HTERT RPE-1 (cell line): ENCODE data around the gene PTPRJ.

ENCODE experiments used
- in situ Hi-C: fragments of 300-500 bp; cut with MboI; formaldehyde crosslinking; loops from 4 replicates; pipeline ENCODE4 v1.14.3; 2020; ENCODE audit warnings: low sequenced_read_pairs

Gene PTPRJ

GRCh38 chr11:48034926-48035871 lies 54.8 kb downstream of the PTPRJ start:
- in situ Hi-C loops, result no loop called here

DNA sequence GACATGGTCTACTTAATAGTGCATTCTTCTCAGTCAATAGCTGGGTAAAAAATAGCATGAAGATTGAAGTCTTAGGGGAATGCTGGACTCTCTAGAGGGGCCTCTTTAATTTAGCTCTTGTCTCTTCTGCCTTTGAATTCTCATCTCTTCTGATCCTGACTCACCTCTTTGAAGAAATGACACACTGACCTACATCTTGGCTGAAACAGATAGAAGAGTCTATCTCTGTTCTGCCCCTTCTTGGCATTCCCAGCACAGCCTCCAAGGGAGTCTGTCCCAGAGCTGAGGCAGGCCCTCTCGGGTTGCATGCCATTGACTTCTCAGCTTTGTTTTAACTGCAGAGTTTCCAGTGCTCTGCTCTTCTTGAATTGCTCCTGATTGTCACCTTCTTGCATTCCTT lies 55.7 kb downstream of the PTPRJ start:
- in situ Hi-C loops, result no loop called here

- in situ Hi-C loops, result no loop called here
Observed at GRCh38 chr11:48036466-48036865, 56.1 kb downstream of the PTPRJ start.

- in situ Hi-C loops, result no loop called here
Observed at GRCh38 chr11:48037709-48038468, 57.5 kb downstream of the PTPRJ start.

DNA sequence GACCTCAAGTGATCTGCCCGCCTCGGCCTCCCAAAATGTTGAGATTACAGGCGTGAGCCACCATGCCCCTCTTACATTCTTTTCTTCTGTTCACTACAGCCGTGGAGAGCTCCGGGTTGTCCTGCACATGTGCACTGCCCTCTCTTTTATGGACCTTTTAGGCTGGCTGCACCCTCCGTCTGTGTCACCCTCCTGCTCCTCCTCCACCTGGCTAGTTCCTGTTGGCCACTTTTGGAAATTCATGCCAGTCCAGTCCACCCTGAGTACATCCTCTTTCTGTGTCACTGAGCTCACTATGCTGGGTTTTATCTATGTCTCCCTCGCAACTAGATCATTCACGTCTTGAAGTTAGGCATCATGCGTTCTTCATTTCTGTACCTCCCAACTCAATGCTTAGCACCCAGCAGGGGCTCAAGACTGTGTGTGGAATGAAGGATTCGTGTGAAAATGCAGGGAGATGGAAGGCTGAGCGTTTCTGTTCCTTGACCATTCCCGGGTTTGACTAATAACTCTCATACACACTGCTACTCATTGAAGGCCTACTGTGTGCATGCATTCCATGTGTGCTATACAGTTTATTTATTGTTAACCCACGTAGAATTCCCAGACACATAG lies 60.6 kb downstream of the PTPRJ start:
- in situ Hi-C loops, result no loop called here

- in situ Hi-C loops, result no loop called here
Observed at GRCh38 chr11:48041877-48042695, 61.7 kb downstream of the PTPRJ start.

GRCh38 chr11:48043111-48043990 lies 63.0 kb downstream of the PTPRJ start:
- in situ Hi-C loops, result no loop called here

DNA sequence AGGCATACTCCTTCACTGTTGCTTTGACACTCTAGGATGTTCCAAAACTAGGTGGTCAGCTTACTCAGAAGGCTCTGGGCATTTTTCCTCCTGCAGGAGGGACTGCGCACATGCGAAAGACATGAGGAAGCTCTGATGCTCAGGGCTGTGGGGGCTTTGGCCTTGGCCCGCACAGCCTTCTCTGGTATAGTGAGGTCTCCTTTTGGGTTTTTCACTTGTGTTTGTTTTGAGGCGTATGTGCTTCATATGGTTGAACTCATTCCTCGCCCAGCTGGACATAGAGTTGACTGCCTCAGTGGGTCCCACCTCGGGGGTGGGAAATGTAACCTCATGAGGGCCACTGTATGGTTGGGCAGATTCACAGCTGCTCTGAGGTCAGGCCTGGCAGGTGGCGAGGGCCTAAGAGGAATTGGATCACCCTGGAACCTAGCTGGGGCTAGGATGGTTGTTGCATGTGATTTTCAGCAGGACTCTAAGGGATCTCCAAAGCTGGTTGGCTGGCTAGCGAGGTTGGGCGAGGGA lies 63.7 kb downstream of the PTPRJ start:
- in situ Hi-C loops, result no loop called here

DNA sequence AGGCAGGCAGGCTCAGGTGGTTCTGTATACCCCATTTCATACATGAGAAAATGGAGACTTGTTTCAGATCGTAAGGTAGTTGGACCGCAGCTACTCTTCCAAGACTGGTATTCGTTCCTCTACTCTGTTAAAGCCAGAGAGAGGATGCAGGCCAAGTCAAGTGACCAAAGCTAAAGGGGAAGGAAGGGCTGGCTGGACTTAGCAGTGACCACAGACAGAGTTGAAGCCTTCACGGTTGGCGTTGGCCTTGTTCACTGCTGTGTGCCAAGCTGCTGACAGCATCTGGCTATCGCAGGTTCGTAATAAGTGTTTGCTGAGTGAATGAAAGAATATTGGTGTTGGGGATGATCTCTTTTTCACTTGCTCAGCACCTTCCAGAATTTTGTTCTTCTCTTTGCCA lies 64.2 kb downstream of the PTPRJ start:
- in situ Hi-C loops, result no loop called here

GRCh38 chr11:48045536-48045935 lies 65.2 kb downstream of the PTPRJ start:
- in situ Hi-C loops, result no loop called here

DNA sequence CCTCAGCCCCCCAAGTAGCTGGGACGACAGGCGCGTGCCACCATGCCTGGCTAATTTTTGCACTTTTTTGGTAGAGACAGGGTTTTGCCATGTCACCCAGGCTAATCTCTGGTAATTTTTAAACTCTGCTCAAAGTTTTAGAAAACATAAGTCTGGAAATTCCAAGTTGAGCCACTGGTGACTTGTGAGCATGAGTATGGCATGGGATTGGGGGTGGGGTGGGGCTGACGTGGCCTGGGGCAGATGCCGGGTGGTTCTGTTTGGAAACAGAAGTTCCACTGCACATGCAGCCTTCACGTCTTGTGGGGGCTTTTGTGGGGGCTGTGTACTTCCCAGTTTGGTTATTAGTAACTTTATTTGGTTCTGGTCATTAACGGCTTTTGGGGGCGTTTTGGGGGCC lies 67.3 kb downstream of the PTPRJ start:
- in situ Hi-C loops, result no loop called here

DNA sequence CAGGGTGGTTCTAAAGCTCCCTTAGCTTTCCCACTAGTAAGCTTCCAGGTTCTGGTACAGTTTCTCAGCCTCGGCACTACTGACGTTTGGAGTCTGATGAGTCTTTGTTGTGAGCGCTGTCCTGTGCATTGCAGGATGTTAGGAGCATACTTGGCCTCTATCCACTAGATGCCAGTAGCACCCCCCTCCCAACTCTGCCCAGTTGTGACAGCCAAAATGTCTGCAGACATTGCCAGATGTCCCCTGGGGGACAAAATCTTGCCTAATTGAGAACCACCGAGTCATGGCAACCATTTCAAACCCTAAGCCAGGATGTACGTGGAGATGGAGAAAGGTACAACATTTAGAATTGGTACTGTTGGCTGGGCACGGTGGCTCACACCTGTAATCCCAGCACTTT lies 68.7 kb downstream of the PTPRJ start:
- in situ Hi-C loops, result no loop called here

- in situ Hi-C loops, result no loop called here
Observed at GRCh38 chr11:48050304-48050703, 69.9 kb downstream of the PTPRJ start.

DNA sequence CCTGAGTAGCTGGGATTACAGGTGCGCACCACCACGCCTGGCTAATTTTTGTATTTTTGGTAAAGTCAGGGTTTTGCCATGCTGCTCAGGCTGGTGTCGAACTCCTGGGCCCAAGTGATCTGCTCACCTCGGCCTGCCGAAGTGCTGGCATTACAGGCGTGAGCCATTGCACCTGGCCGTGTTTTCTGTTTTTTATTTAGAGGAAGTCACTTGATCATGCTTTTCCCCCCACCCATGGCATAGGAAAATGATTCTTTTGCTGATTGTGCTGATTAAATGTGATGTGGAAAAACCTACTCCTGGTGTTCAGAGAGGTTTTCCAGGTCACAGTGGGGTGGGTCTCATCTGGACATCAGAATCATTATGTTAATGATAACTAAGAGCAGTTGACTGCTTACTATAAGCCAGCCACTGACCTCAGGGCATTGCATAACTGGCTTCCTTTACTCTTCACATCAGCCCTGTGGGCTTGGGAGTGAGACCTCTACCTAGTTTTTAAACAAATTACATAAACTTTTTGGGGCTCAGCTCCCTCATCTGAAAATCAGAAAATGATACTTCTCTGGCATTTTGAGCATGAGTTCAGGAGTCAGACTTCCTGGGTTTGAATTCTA lies 71.0 kb downstream of the PTPRJ start:
- in situ Hi-C loops, result no loop called here

DNA sequence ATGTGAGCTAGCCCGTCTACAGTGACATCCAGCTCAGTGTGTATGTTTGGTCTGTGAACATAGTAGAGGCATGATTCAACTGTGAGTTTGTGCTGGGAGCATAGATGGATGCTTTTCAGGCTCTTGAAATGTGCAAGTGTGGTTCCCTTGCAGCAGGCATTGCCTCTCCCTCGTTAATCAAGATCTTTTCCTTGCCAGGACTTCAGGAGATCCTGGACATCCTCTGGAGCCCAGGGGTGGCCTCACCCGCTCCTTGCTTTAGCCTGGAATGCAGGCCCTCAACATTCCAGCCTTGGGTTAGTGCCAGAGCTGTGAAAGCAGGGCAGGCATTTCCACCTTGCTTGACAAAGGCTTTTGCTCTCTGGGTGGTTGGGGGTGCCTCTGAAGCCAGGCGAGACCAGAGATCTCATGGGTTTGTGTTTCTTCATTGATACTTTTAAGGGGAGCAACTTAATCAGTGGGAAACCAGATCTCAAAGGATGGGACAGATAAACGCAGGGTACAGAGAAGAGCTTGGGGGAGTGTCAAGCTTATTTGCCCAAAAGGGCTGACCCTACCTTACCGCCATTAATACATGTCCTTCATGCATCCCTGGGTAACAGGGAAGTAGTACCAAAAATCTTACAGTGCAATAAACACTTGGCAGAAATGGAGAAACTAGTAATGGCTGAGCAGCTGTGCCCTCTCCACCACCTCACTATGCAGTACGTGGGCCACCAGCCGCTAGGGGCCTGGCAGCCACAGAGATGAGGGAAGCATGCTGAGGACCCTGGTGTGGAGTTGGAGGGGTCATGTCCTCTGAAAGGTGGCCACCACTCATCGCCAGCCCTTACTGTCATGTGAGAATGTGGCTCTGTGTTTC lies 72.1 kb downstream of the PTPRJ start:
- in situ Hi-C loops, result no loop called here

DNA sequence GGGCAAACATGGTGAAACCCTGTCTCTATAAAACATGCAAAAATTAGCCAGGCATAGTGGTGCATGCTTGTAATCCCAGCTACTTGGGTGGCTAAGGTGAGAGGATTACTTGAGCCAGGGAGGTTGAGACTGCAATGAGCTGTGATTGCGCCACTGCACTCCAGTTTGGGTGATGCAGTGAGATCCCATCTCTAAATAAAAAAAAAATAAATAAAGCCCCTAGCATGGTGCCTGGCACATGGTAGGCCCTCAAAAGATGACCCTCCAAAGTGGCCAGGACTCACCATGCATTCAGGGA lies 74.6 kb downstream of the PTPRJ start:
- in situ Hi-C loops, result no loop called here

GRCh38 chr11:48055292-48056132 lies 75.2 kb downstream of the PTPRJ start:
- in situ Hi-C loops, result no loop called here
